Retina (tissue), 1 donor: ENCODE results near the gene ERC1.
"Not testable (repeated sequence)": the region's sequence is repeated elsewhere in the genome, so short reads cannot be mapped to it uniquely, and the experiment has no call there.

Experiments used
- DNase-seq: peaks from one replicate; pipeline ENCODE4 v3.0.0-alpha.2; 2016

Gene ERC1

GRCh38 chr12:988646-989045, 2.4 kb upstream of the ERC1 start:
- DNase-seq: peak; percentile 6

- no peak for DNase-seq
These were observed 2.0 kb upstream of the ERC1 start for GRCh38 chr12:989051-989450.

- peak; percentile 58 for DNase-seq
These were observed 1.0 kb upstream of the ERC1 start for GRCh38 chr12:989751-990660.

- peak; percentile 80 for DNase-seq
These were observed 619 bp downstream of the ERC1 start for GRCh38 chr12:991350-992333.

GRCh38 chr12:992647-993046, 1.6 kb downstream of the ERC1 start:
- peak; percentile 1 for DNase-seq

- no peak for DNase-seq
These were observed 5.9 kb downstream of the ERC1 start for GRCh38 chr12:996881-997280.

GRCh38 chr12:997505-997904, 6.5 kb downstream of the ERC1 start:
- DNase-seq: no peak

- DNase-seq: peak; percentile 13
These were observed 7.2 kb downstream of the ERC1 start for GRCh38 chr12:998020-998874.

- DNase-seq: not testable (repeated sequence)
These were observed 8.7 kb downstream of the ERC1 start for GRCh38 chr12:999736-1000135.

- no peak for DNase-seq
These were observed 10.5 kb downstream of the ERC1 start for GRCh38 chr12:1001507-1001906.

GRCh38 chr12:1003600-1004271, 12.7 kb downstream of the ERC1 start:
- peak; percentile 24 for DNase-seq

- DNase-seq: no peak
These were observed 15.2 kb downstream of the ERC1 start for GRCh38 chr12:1006255-1006654.

- DNase-seq: no peak
These were observed 16.3 kb downstream of the ERC1 start for GRCh38 chr12:1007276-1007675.

- DNase-seq: no peak
These were observed 17.0 kb downstream of the ERC1 start for GRCh38 chr12:1007994-1008393.

GRCh38 chr12:1011091-1011490, 20.1 kb downstream of the ERC1 start:
- no peak for DNase-seq

GRCh38 chr12:1013618-1014489, 22.8 kb downstream of the ERC1 start:
- no peak for DNase-seq

GRCh38 chr12:1019283-1019682, 28.3 kb downstream of the ERC1 start:
- no peak for DNase-seq

- DNase-seq: no peak
These were observed 29.4 kb downstream of the ERC1 start for GRCh38 chr12:1020389-1020788.

GRCh38 chr12:1022032-1022970, 31.3 kb downstream of the ERC1 start:
- DNase-seq: no peak

- DNase-seq: no peak
These were observed 39.8 kb downstream of the ERC1 start for GRCh38 chr12:1030779-1031178.
